ENCODE data around the gene KRTAP27-1. TPM values are rescaled to one million over a fixed set of nuclear protein-coding genes. Genes with fewer than 3 reads are reported as not detected.

The KRTAP27-1 gene
- total and polyA plus RNA-seq, 9 donors: not detected

GRCh38 chr21:30333736-30334135 lies 3.8 kb downstream of the KRTAP27-1 start:
- Histone ChIP-seq H3K4me3 (no peak overlapping the region), H3K9me3 (no peaks in the 10 kb centered on the region), H3K36me3 (no peaks in the 10 kb centered on the region), H3K27me3 (no peaks in the 10 kb centered on the region), H3K27ac (no peak overlapping the region), H3K4me1 (ENCODE audit: insufficient read depth) (no peaks in the 10 kb centered on the region)
- no peak for DNase-seq
- intact Hi-C loops (cut with DNase I): loop anchor here in 1 of 4 donors (5.0 kb wide), 1 partner anchor 1769 kb away; no protein-coding TSS in a partner anchor
- 65 to 72% (median 66%) methylated on average over 3 of the region's 3 CpGs for WGBS, 3 donors
- TF ChIP-seq EP300 (IDR thresholded peaks at IDR 0.05): no peak
- TF ChIP-seq CTCF (IDR thresholded peaks at IDR 0.05): no peak
- TF ChIP-seq POLR2A (IDR thresholded peaks at IDR 0.05): no peak

GRCh38 chr21:30332681-30333080 lies 4.8 kb downstream of the KRTAP27-1 start:
- DNase-seq: no peak
- TF ChIP-seq POLR2A (IDR thresholded peaks at IDR 0.05) (no peak), EP300 (IDR thresholded peaks at IDR 0.05) (no peak), CTCF (IDR thresholded peaks at IDR 0.05) (no peak)
- Histone ChIP-seq H3K4me1 (ENCODE audit: insufficient read depth) (no peaks in the 10 kb centered on the region), H3K27me3 (no peaks in the 10 kb centered on the region), H3K36me3 (no peaks in the 10 kb centered on the region), H3K9me3 (no peaks in the 10 kb centered on the region), H3K4me3 (no peak overlapping the region), H3K27ac (no peak overlapping the region)
- intact Hi-C loops (cut with DNase I): loop anchor here in 1 of 4 donors (5.0 kb wide), 1 partner anchor 1770 kb away; no protein-coding TSS in a partner anchor
- 85 to 97% (median 91%) methylated on average over 2 of the region's 2 CpGs for WGBS, 3 donors

- no peaks in the 10 kb centered on the region for H3K36me3 ChIP-seq
- no peak for DNase-seq
- H3K9me3 ChIP-seq: no peaks in the 10 kb centered on the region
- no peak overlapping the region for H3K27ac ChIP-seq
- 79 to 91% (median 87%) methylated on average over 4 of the region's 4 CpGs for WGBS, 3 donors
- no peaks in the 10 kb centered on the region for H3K4me1 ChIP-seq (ENCODE audit: insufficient read depth)
- no peaks in the 10 kb centered on the region for H3K27me3 ChIP-seq
- intact Hi-C loops (cut with DNase I): no loop called here
- TF ChIP-seq EP300 (IDR thresholded peaks at IDR 0.05) (no peak), POLR2A (IDR thresholded peaks at IDR 0.05) (no peak)
- H3K4me3 ChIP-seq: no peak overlapping the region
These were observed 8.2 kb downstream of the KRTAP27-1 start for GRCh38 chr21:30329203-30329875.

GRCh38 chr21:30326390-30326789 lies 11.1 kb downstream of the KRTAP27-1 start:
- Histone ChIP-seq H3K9me3 (no peaks in the 10 kb centered on the region), H3K27ac (no peak overlapping the region), H3K27me3 (no peaks in the 10 kb centered on the region), H3K4me3 (no peak overlapping the region), H3K4me1 (ENCODE audit: insufficient read depth) (no peaks in the 10 kb centered on the region), H3K36me3 (no peaks in the 10 kb centered on the region)
- no peak for DNase-seq
- intact Hi-C loops (cut with DNase I): no loop called here
- TF ChIP-seq CTCF (IDR thresholded peaks at IDR 0.05) (no peak), EP300 (IDR thresholded peaks at IDR 0.05) (no peak), POLR2A (IDR thresholded peaks at IDR 0.05) (no peak)

GRCh38 chr21:30320215-30320614 lies 17.3 kb downstream of the KRTAP27-1 start, which contains the start of gene KRTAP26-1:
TSS of gene KRTAP26-1 (minus strand) at chr21:30320315. CDS start at chr21:30320035, 280 bp downstream.
- no peaks in the 10 kb centered on the region for H3K4me1 ChIP-seq (ENCODE audit: insufficient read depth)
- intact Hi-C loops (cut with DNase I): no loop called here
- no peak within 1 kb of the TSS for H3K27ac ChIP-seq
- no peak within 1 kb of the TSS for H3K4me3 ChIP-seq
- H3K27me3 ChIP-seq: no peaks in the 10 kb centered on the region
- TF ChIP-seq EP300 (IDR thresholded peaks at IDR 0.05): no peak
- TF ChIP-seq POLR2A (IDR thresholded peaks at IDR 0.05): no peak
- TF ChIP-seq CTCF (IDR thresholded peaks at IDR 0.05): no peak
- H3K9me3 ChIP-seq: no peaks in the 10 kb centered on the region
- H3K36me3 ChIP-seq: no peaks in the 10 kb centered on the region
- 81 to 89% (median 82%) methylated on average over 2 of the region's 2 CpGs for WGBS, 3 donors
- no peak for DNase-seq

Measured in ovary (tissue), 9 donors.